Peyer's patch (tissue), 4 donors: ENCODE results near the gene MAP1B. TPM values are rescaled to one million over a fixed set of nuclear protein-coding genes. Genes with fewer than 3 reads are reported as not detected.

ENCODE experiments used
- DNase-seq, 3 donors: peaks; one replicate each; pipeline ENCODE4 v3.0.0-alpha.2; 2017 to 2019
- H3K27ac ChIP-seq, 4 donors: fragments of 200-600 bp; sonication (generic); one replicate each; pipeline ENCODE4 v1.5.1; 2016 to 2019
- H3K27me3 ChIP-seq, 2 donors: fragments of 200-600 bp; sonication (generic); one replicate each; pipeline ENCODE4 v1.5.1; 2019
- H3K36me3 ChIP-seq, 3 donors: fragments of 200-600 bp; sonication (generic); one replicate each; pipeline ENCODE4 v1.5.1; 2016 to 2019
- H3K4me1 ChIP-seq, 4 donors: fragments of 200-600 bp; sonication (generic); one replicate each; pipeline ENCODE4 v1.5.1; 2016 to 2019
- H3K4me3 ChIP-seq, 4 donors: fragments of 200-600 bp; sonication (generic); 1 replicate in 3 of 4; 2 replicates in 1 of 4; pipeline ENCODE4 v1.5.1; 2016 to 2019; ENCODE audit warnings: mild to moderate bottlenecking in 1 of 4
- H3K9me3 ChIP-seq, 4 donors: fragments of 200-600 bp; sonication (generic); one replicate each; pipeline ENCODE4 v1.5.1; 2016 to 2019; ENCODE audit warnings: mild to moderate bottlenecking in 1 of 4
- POLR2A ChIP-seq, 2 donors: fragments of 450-650 bp; IDR thresholded peaks; one replicate each; pipeline ENCODE4 v1.5.1; 2017; ENCODE audit warnings: antibody characterized with exemption in 2 of 2, mild to moderate bottlenecking in 2 of 2, moderate library complexity in 2 of 2
- total RNA-seq, 4 donors: library from RNA; depleted of rRNA; stranded (reverse); fragments of >200 nt; gene quantifications; one replicate each; pipeline ENCODE4 v1.1.0, GENCODE V29; 2016
- TF ChIP-seq, protein P1 (sequence below), 6 experiments: fragments of 450-650 bp in 4 of 6; fragments of 200-600 bp in 2 of 6; sonication (generic) in 1 of 6; IDR thresholded peaks; one replicate each; pipeline ENCODE4 v1.5.1; 2017 to 2019; ENCODE audit warnings: antibody characterized with exemption in 6 of 6, mild to moderate bottlenecking in 3 of 6, moderate library complexity in 1 of 6

Gene MAP1B
- total RNA-seq, 4 donors from 2014 or later: 16.3 to 38.0 (median 25.7) TPM

DNA sequence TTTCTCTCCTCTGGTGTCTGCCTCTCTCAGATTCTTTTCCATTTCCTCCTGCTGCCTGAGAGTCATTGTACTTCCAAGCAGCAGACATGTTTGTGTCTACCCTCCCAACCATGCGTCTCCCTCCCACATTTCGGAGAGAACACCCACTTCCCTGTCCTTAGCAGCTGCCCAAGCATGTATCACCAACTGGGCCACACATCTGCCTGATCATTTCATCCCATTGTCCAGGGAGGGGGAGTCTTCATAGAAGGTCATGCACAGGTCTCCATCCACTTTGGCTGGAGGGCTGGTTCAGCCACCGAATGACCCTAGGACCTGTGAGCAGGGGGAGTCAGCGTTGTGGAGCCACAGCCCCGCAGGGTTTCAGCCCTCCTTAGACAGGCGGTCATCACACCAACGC lies 75.4 kb downstream of the MAP1B start:
- no peaks in the 10 kb centered on the region for H3K9me3 ChIP-seq
- DNase-seq: no peak
- H3K27me3 ChIP-seq: no peaks in the 10 kb centered on the region
- TF ChIP-seq, protein P1, sequence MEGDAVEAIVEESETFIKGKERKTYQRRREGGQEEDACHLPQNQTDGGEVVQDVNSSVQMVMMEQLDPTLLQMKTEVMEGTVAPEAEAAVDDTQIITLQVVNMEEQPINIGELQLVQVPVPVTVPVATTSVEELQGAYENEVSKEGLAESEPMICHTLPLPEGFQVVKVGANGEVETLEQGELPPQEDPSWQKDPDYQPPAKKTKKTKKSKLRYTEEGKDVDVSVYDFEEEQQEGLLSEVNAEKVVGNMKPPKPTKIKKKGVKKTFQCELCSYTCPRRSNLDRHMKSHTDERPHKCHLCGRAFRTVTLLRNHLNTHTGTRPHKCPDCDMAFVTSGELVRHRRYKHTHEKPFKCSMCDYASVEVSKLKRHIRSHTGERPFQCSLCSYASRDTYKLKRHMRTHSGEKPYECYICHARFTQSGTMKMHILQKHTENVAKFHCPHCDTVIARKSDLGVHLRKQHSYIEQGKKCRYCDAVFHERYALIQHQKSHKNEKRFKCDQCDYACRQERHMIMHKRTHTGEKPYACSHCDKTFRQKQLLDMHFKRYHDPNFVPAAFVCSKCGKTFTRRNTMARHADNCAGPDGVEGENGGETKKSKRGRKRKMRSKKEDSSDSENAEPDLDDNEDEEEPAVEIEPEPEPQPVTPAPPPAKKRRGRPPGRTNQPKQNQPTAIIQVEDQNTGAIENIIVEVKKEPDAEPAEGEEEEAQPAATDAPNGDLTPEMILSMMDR (IDR thresholded peaks at IDR 0.05): no peak
- TF ChIP-seq POLR2A (IDR thresholded peaks at IDR 0.05): no peak
- H3K36me3 ChIP-seq: no peaks in the 10 kb centered on the region
- H3K4me3 ChIP-seq: no peak overlapping the region
- H3K4me1 ChIP-seq: peaks cover 0 to 4% (median 0%) of the 10 kb centered on the region in 4 donors
- H3K27ac ChIP-seq: no peak overlapping the region

DNA sequence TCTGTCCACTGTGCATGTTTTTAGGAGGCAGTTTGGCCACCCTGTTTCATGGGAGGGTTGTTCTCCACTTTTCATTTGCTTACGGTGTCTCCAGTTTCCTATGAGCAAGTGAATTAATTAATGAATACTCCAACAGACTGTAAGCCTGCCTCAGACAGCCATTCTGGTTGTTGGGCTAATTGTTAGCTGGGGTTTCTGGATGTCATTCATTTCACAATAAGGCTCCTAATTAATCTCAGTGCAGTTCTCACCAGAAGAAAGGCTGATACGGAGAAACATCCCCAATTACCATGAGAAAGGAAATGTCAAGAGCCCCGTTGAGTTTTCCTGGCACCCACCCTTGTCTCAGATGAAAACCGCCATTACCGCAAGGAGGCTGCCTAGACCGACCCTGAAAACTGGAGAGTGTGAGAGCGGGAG lies 75.8 kb downstream of the MAP1B start:
- H3K27ac ChIP-seq: no peak overlapping the region
- H3K36me3 ChIP-seq: no peaks in the 10 kb centered on the region
- H3K4me3 ChIP-seq: no peak overlapping the region
- TF ChIP-seq POLR2A (IDR thresholded peaks at IDR 0.05): no peak
- TF ChIP-seq, protein P1 (IDR thresholded peaks at IDR 0.05): no peak
- peaks cover 0 to 4% (median 0%) of the 10 kb centered on the region in 4 donors for H3K4me1 ChIP-seq
- no peaks in the 10 kb centered on the region for H3K9me3 ChIP-seq
- H3K27me3 ChIP-seq: no peaks in the 10 kb centered on the region
- DNase-seq: no peak

- TF ChIP-seq POLR2A (IDR thresholded peaks at IDR 0.05): no peak
- TF ChIP-seq, protein P1 (IDR thresholded peaks at IDR 0.05): no peak
- Histone ChIP-seq H3K36me3 (no peaks in the 10 kb centered on the region), H3K4me1 (peaks cover 0 to 4% (median 0%) of the 10 kb centered on the region in 4 donors), H3K9me3 (no peaks in the 10 kb centered on the region), H3K27ac (no peak overlapping the region), H3K27me3 (no peaks in the 10 kb centered on the region), H3K4me3 (no peak overlapping the region)
- DNase-seq: no peak
These were observed 77.1 kb downstream of the MAP1B start for GRCh38 chr5:72184408-72184807.

DNA sequence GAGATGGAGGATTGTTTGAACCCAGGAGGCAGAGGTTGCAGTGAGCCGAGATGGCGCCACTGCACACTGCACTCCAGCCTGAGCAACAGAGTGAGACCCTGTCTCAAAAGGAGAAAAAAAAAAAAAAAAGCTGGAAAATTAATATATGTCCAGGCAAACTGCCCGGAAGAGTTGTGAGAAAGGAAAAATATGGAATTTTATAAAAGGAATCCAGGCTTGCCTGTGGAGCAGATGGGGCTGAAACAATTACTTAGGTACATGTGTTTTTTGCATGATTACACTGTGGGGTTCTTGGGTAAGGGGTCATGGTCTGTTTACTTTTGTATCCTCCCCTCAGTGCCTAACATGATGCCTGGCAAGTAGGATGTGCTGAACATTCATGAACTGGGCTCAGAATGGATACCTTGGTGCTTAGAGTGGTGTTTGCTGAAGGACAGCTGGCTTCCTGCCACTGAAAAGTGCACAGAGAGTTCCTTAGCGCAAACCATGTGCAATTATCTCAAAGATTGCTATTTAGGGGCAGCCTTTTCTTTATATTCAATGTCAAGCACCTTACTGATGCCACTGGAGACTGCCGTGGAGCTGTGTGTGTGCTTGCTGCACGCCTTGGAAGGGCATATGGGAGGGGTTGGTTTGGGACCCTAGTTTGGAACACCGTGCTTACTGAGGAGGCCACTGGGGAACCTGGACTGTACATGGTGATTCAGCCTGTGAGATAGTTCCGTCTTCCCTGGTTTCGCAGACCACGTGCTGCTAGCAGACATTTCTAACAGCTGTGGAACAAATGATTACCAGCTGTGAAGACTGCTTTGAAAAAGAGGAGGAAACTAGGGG lies 78.4 kb downstream of the MAP1B start:
- H3K4me3 ChIP-seq: no peak overlapping the region
- TF ChIP-seq POLR2A (IDR thresholded peaks at IDR 0.05): no peak
- TF ChIP-seq, protein P1 (IDR thresholded peaks at IDR 0.05): no peak
- no peaks in the 10 kb centered on the region for H3K36me3 ChIP-seq
- DNase-seq: no peak
- H3K4me1 ChIP-seq: peaks cover 0 to 4% (median 0%) of the 10 kb centered on the region in 4 donors
- no peak overlapping the region for H3K27ac ChIP-seq
- no peaks in the 10 kb centered on the region for H3K27me3 ChIP-seq
- no peaks in the 10 kb centered on the region for H3K9me3 ChIP-seq

DNA sequence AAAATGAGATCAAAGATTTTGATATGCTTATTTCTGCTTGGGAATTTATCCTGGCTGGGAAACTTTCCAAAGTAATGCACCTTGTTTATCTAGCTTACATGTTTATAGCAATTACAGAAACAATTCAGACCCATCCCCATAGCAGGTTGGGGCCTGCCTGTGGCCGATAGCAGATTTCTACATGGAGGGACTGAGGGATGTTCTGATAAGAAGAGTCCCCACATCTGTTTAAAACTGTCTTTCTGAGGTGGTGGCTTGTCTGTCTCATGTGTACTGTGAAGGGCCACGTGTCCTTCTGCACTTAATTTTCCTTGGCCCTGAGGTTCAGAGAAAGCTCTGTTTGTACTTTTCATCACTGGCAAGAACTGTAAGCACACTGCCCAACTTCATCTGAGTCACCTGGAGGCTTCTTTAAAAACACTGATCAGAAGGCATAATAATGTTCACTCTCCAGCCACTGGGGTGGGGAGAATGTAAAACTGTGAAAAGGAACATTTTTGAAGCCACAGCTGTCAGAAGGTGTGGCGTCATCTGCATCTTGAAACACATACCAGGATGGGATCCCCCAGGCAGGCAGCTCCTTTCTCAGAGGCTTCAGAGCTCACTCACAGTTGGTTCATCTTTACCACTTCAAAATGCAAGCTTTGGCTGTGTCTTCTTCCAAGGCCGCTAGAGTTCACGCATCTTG lies 80.3 kb downstream of the MAP1B start:
- TF ChIP-seq POLR2A (IDR thresholded peaks at IDR 0.05): no peak
- TF ChIP-seq, protein P1 (IDR thresholded peaks at IDR 0.05): no peak
- Histone ChIP-seq H3K27me3 (no peaks in the 10 kb centered on the region), H3K4me1 (peaks cover 0 to 4% (median 0%) of the 10 kb centered on the region in 4 donors), H3K4me3 (no peak overlapping the region), H3K27ac (no peak overlapping the region), H3K36me3 (no peaks in the 10 kb centered on the region), H3K9me3 (no peaks in the 10 kb centered on the region)
- DNase-seq: no peak
